GM23338 (cell line): ENCODE measurements around the gene SSR4. TPM values are rescaled to one million over a fixed set of nuclear protein-coding genes. Genes with fewer than 3 reads are reported as not detected.
"Not testable (repeated sequence)": the region's sequence is repeated elsewhere in the genome, so short reads cannot be mapped to it uniquely, and the experiment has no call there.

Experiments
- ATAC-seq: fragments of 200-7000 bp; cut with Tn5 transposase; 3 replicates; pipeline ENCODE4 v1.9.1; 2020
- DNase-seq: peaks from one replicate; pipeline ENCODE4 v3.0.0-alpha.2; 2015; ENCODE audit warnings: low spot score
- H2AFZ ChIP-seq: fragments of 200-600 bp; sonication (generic); 2 replicates; pipeline ENCODE4 v1.8.0; 2016; ENCODE audit warnings: antibody characterized with exemption, mild to moderate bottlenecking, moderate library complexity
- H3F3A ChIP-seq: fragments of 200-600 bp; sonication (generic); replicated peaks from 2 replicates; pipeline ENCODE4 v1.8.0; 2017; ENCODE audit warnings: antibody characterized with exemption, mixed run types, low read depth
- H3K27ac ChIP-seq: fragments of 200-600 bp; sonication (generic); 2 replicates; pipeline ENCODE4 v1.6.1; 2016; ENCODE audit warnings: low read depth
- H3K27me3 ChIP-seq: fragments of 200-600 bp; sonication (generic); 2 replicates; pipeline ENCODE4 v1.8.0; 2016; ENCODE audit warnings: mild to moderate bottlenecking, mixed run types, moderate library complexity; ENCODE audit not compliant: insufficient read depth
- H3K36me3 ChIP-seq: fragments of 200-600 bp; sonication (generic); 2 replicates; pipeline ENCODE4 v1.8.0; 2016; ENCODE audit warnings: mild to moderate bottlenecking; ENCODE audit not compliant: insufficient read depth
- H3K4me1 ChIP-seq: fragments of 200-600 bp; sonication (generic); 2 replicates; pipeline ENCODE4 v1.8.0; 2016; ENCODE audit warnings: mild to moderate bottlenecking, moderate library complexity; ENCODE audit not compliant: insufficient read depth
- H3K4me2 ChIP-seq: fragments of 200-600 bp; sonication (generic); 2 replicates; pipeline ENCODE4 v1.7.1; 2017; ENCODE audit warnings: mixed run types
- H3K4me3 ChIP-seq: fragments of 200-600 bp; sonication (generic); 2 replicates; pipeline ENCODE4 v1.6.1; 2016; ENCODE audit warnings: mixed run types
- H3K79me2 ChIP-seq: fragments of 200-600 bp; sonication (generic); replicated peaks from 2 replicates; pipeline ENCODE4 v1.8.0; 2017; ENCODE audit warnings: mild to moderate bottlenecking; ENCODE audit not compliant: insufficient read depth
- H3K9me2 ChIP-seq: fragments of 200-600 bp; sonication (generic); 2 replicates; pipeline ENCODE4 v1.8.0; 2017; ENCODE audit not compliant: insufficient read depth
- H4K20me1 ChIP-seq: fragments of 200-600 bp; sonication (generic); replicated peaks from 2 replicates; pipeline ENCODE4 v1.8.0; 2017; ENCODE audit warnings: mild to moderate bottlenecking; ENCODE audit not compliant: insufficient read depth
- H3K27ac Mint-ChIP-seq: 2 replicates; pipeline ENCODE4 v1.8.0; 2020; ENCODE audit warnings: inconsistent platforms, mild to moderate bottlenecking, moderate library complexity, mixed read lengths
- H3K27me3 Mint-ChIP-seq: 3 replicates; pipeline ENCODE4 v1.8.0; 2022; ENCODE audit warnings: low read depth, mild to moderate bottlenecking, moderate library complexity, mixed read lengths, inconsistent platforms; ENCODE audit not compliant: insufficient read depth, poor library complexity
- H3K36me3 Mint-ChIP-seq: 3 replicates; pipeline ENCODE4 v1.8.0; 2021; ENCODE audit warnings: low read depth, mild to moderate bottlenecking, inconsistent platforms, moderate library complexity, mixed read lengths
- H3K4me1 Mint-ChIP-seq: 3 replicates; pipeline ENCODE4 v1.8.0; 2020; ENCODE audit warnings: mild to moderate bottlenecking, inconsistent platforms, mixed read lengths
- H3K4me3 Mint-ChIP-seq: 3 replicates; pipeline ENCODE4 v1.8.0; 2021; ENCODE audit warnings: moderate library complexity, mild to moderate bottlenecking, inconsistent platforms, mixed read lengths
- H3K9me3 Mint-ChIP-seq: 3 replicates; pipeline ENCODE4 v1.8.0; 2020; ENCODE audit warnings: moderate library complexity, mild to moderate bottlenecking, inconsistent platforms, mixed read lengths
- CREB1 ChIP-seq: fragments of 250-450 bp; sonication (Bioruptor Pico); IDR thresholded peaks from 2 replicates; pipeline ENCODE4 v1.5.0; 2020; ENCODE audit warnings: low read depth, mild to moderate bottlenecking, moderate library complexity
- CTCF ChIP-seq, 2 experiments: fragments of 200-600 bp in 1 of 2; sonication (generic) in 1 of 2; conservative IDR thresholded peaks; 2 replicates each; pipeline versions ENCODE4 v1.5.1 to v1.6.1; 2016 to 2017; ENCODE audit warnings: antibody characterized with exemption in 2 of 2, low read depth in 2 of 2, mild to moderate bottlenecking in 2 of 2, moderate library complexity in 1 of 2
- ETS1 ChIP-seq: IDR thresholded peaks from 2 replicates; pipeline ENCODE4 v1.6.1; 2016; ENCODE audit warnings: antibody characterized with exemption
- NANOG ChIP-seq: IDR thresholded peaks from 2 replicates; pipeline ENCODE4 v1.6.1; 2016; ENCODE audit warnings: antibody characterized with exemption, borderline replicate concordance
- POLR2AphosphoS5 ChIP-seq: IDR thresholded peaks from 2 replicates; pipeline ENCODE4 v1.6.1; 2016; ENCODE audit warnings: antibody characterized with exemption, low read depth
- REST ChIP-seq: IDR thresholded peaks from one replicate; pipeline ENCODE4 v1.6.1; 2018; ENCODE audit warnings: antibody characterized with exemption; ENCODE audit not compliant: unreplicated experiment
- STAT1 ChIP-seq: IDR thresholded peaks from one replicate; pipeline ENCODE4 v1.6.1; 2016; ENCODE audit warnings: antibody characterized with exemption; ENCODE audit not compliant: unreplicated experiment
- ZNF331 ChIP-seq: fragments of 250-450 bp; sonication (Bioruptor Pico); IDR thresholded peaks from 2 replicates; pipeline ENCODE4 v1.5.0; 2020; ENCODE audit warnings: low read depth, mild to moderate bottlenecking, moderate library complexity
- polyA plus RNA-seq: library from polyadenylated mRNA; unstranded; fragments of >200 nt; fragmentation: Nextera tagmentation; extraction: Ambion mirVana; gene quantifications from 2 replicates; pipeline ENCODE4 v1.2.1, GENCODE V29; 2016
- total RNA-seq: library from RNA; depleted of rRNA; stranded (reverse); fragments of >200 nt; shearing (Covaris generic); gene quantifications from 2 replicates; pipeline ENCODE4 v1.2.3, GENCODE V29; 2014

The SSR4 gene
- total and polyA plus RNA-seq, 2 experiments from 2014 or later, result 107 to 352 TPM

GRCh38 chrX:153816831-153817690, 22.6 kb downstream of the SSR4 start (continued):
- TF ChIP-seq ETS1 (no peak), ZNF331 (CRISPR knock-in tag) (no peak), REST (no peak), CREB1 (CRISPR knock-in tag) (no peak), CTCF (conservative IDR thresholded peaks at IDR 0.05; ENCODE audit: low read depth in 2 of 2) (no peak), POLR2AphosphoS5 (no peak), STAT1 (no peak), NANOG (no peak)

- H3K4me3 Mint-ChIP-seq, H3K9me3 Mint-ChIP-seq, H3K9me2 ChIP-seq, H3K27ac ChIP-seq, H3F3A ChIP-seq, H3K27me3 ChIP-seq, H3K27me3 Mint-ChIP-seq, H3K27ac Mint-ChIP-seq, H3K4me2 ChIP-seq, ATAC-seq, H3K36me3 ChIP-seq, H2AFZ ChIP-seq, DNase-seq, H3K4me3 ChIP-seq: not testable (repeated sequence)
- Mint-ChIP-seq H3K36me3 (peaks cover 12% of the 10 kb centered on the region; the same call in 2 of the 3 replicates), H3K4me1 (peaks cover 47% of the 10 kb centered on the region)
- H3K4me1 ChIP-seq, result peaks cover 47% of the 10 kb centered on the region
- H3K79me2 ChIP-seq, result peaks cover 95% of the 10 kb centered on the region
- H4K20me1 ChIP-seq, result peaks cover 13% of the 10 kb centered on the region
These were observed 23.6 kb downstream of the SSR4 start for GRCh38 chrX:153818064-153818463.
